ENCODE results near the gene GUCA2B.

GUCA2B gene

GRCh38 chr1:42143896-42144710 lies 9.1 kb upstream of the GUCA2B start:
- no peak for DNase-seq

GRCh38 chr1:42144711-42145388 lies 8.4 kb upstream of the GUCA2B start:
- DNase-seq, result no peak

DNA sequence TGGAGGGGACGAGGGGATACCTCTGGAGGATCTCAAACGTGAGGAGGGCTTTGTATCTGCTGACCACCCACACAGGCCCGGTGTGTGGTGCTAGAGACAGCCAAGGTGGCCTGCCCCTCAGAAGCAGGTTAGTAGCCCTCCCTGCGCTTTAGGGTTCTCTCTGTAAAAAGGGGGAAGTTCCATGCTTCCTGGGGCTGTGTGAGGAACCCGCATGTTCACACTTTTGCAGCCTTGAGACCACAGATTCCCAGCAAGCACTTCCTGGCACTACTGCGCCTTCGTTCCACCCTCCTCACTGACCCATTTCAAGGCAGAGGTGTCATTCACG lies 7.9 kb upstream of the GUCA2B start:
- no peak for DNase-seq

DNA sequence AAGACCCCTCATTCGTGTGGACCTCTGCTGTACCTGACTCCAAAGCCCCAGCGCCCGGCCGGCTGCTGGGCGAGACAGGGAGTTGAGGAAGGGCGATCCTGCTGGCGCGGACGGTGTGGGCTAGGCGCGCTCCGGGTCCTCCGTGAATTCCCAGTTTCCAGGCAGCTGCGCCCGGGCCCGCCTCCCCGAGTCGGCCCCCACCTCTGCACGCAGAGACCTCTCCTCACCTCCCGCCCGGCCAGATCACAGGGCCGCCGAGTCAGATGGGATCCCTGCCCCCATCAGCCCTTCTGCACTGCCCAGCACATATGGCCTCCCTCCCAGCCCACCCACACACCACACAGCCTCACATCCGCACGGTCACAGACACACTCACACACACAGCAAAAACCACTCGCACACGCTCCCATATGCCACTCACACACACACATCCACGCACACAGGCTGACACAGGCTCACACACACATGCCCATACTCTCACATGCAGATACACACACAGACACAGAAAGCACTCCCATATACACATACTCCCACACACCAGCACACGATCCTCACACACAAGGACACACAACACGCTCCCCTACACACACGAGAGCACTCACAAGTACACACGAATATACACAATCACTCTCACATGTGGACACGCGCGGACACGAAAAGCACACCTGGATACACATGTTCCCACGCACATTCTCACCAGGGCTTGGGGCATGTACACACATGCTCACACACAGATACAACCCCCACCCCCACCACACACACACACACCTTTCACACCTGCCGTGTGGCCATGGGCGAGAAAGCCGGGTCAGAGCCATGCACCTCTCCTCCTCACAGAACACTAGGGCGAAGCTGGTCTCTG lies 7.2 kb upstream of the GUCA2B start:
- DNase-seq, result no peak

- no peak for DNase-seq
Observed at GRCh38 chr1:42146626-42147320, 6.4 kb upstream of the GUCA2B start.

DNA sequence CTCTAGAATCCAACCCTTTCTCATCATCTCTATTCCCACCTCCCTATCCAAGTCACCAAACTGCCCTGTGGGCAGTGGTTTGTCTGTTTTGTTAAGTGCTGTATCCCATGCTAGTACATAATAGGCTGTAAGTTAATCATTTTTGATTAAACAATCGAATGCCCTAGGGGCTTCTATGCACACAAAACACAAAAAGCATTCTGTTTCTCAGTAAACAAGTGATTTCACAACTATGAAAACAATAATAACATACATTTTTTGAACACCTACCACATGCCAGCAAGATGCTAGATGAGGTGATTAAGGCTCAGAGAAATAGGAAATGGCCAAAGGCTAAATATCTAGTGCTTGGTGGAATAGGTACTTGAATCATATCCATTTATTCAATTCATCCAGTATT lies 5.0 kb upstream of the GUCA2B start:
- DNase-seq, result no peak

GRCh38 chr1:42150651-42151050 lies 2.6 kb upstream of the GUCA2B start:
- DNase-seq, result no peak

GRCh38 chr1:42152119-42152518 lies 1.1 kb upstream of the GUCA2B start:
- no peak for DNase-seq

DNA sequence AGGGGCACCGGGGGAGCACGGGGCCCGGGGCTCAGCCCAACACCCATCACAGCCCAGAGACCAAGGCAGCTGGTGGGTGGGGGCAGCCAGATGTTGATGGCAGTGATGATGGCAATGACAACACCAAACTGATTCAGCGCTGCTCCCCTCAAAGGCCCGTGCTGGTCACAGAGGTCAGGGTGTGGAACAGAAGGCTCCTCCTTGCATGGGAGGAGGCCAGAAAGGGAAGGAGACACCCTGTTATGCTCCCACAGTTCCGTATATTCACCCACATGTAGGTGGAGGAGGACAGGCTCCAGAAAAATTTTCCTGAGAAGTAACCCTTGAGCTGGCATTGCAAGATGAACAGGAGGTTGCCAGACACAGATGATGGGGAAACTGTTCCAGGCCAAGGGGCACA lies 414 bp downstream of the GUCA2B start:
- DNase-seq, result no peak

DNA sequence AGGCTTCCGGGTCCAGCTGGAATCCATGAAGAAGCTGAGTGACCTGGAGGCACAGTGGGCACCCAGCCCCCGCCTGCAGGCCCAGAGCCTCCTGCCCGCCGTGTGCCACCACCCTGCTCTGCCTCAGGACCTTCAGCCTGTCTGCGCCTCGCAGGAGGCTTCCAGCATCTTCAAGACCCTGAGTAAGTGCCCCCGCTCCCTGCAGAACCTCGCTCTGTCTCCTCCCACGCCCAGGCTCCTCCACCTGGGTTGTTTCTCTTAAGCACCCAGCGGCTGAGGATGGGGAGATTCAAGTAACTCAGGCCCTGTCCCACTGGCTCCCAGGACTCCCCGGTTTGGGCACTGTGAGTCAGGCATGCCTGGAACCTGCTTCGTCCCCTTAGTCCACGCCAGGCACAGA lies 1.5 kb downstream of the GUCA2B start:
- no peak for DNase-seq

GRCh38 chr1:42155362-42155761 lies 2.2 kb downstream of the GUCA2B start:
- no peak for DNase-seq

DNA sequence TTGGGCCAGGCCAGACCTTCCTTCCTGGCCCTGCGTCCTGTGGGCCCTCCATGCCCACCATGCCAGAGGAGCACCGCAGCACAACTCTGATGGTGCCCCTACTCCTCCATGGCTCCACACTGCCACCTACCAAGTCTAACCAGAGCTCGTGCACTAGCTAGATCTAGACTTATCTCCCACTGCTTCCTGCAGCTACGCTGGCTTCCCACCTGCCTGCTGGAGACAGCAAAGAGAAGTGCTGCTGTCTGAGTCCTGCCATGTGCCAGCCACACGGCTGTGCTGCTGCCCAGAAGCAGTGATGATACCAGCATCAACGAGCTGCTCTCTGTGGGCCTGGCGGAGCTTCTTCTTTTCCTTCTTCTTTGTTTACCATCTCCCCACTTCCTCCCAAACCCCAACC lies 4.5 kb downstream of the GUCA2B start:
- DNase-seq, result no peak

GRCh38 chr1:42158189-42158588 lies 5.0 kb downstream of the GUCA2B start:
- DNase-seq, result no peak

DNA sequence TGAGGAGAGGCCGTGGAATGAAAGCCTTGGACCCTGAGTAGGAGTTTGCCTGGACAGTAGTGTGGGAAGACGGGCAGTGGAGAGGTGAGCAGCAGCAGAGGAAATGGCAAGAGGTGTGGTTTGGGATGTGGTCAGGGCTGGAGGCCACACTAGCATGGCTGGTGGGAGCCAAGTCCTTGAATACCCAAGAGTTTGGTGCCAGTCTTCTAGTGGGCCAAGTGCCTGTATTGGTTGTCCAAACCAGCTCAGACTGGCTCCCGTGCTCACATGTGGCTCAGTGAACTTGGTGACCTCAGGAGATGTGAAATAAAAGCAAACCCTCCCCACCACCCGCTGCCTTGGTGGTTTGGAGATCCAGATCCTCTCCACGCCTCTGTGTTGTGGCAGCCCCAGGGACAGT lies 9.0 kb downstream of the GUCA2B start:
- no peak for DNase-seq

GRCh38 chr1:42163114-42163513 lies 9.9 kb downstream of the GUCA2B start:
- DNase-seq, result no peak

- no peak for DNase-seq
Observed at GRCh38 chr1:42163536-42164503, 10.6 kb downstream of the GUCA2B start.

- DNase-seq, result no peak
Observed at GRCh38 chr1:42164551-42165420, 11.6 kb downstream of the GUCA2B start, which contains the start of gene GUCA2A. TSS of gene GUCA2A (minus strand) at chr1:42164745. CDS start at chr1:42164712, 33 bp downstream.

DNA sequence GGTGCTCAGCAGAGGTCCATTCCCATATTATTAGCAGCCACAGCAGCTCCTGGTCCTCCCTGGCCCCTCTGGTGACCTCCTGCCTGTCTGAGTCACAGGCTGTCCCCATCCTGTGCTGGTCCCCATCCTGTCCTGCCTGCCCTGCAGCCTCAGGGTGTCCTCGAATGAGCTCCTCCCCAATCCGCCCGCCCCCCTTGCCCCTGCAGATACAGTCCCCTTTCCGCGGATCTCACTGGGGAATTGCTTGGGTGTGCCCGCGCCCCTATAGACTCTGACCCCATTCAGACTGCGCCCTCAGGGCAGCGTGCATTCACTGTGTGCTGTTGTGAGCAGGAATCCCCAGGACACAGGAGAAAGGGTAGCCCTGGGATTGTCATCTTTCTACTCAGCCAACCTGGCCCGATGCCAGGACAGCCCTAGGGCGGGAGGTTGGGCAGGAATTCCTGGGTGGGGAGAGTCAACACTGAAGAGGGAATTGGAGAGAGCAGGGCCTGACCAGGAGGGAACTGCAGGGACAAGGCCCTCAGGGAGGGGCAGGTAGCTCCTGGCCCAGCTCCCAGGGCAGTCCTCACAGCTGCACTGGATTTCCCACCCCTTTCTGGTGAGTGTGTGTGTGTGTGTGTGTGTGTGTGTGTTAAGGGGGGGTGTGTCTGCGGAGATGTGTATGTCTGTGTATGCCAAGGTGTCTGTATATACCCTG lies 12.5 kb downstream of the GUCA2B start:
- DNase-seq, result no peak

DNA sequence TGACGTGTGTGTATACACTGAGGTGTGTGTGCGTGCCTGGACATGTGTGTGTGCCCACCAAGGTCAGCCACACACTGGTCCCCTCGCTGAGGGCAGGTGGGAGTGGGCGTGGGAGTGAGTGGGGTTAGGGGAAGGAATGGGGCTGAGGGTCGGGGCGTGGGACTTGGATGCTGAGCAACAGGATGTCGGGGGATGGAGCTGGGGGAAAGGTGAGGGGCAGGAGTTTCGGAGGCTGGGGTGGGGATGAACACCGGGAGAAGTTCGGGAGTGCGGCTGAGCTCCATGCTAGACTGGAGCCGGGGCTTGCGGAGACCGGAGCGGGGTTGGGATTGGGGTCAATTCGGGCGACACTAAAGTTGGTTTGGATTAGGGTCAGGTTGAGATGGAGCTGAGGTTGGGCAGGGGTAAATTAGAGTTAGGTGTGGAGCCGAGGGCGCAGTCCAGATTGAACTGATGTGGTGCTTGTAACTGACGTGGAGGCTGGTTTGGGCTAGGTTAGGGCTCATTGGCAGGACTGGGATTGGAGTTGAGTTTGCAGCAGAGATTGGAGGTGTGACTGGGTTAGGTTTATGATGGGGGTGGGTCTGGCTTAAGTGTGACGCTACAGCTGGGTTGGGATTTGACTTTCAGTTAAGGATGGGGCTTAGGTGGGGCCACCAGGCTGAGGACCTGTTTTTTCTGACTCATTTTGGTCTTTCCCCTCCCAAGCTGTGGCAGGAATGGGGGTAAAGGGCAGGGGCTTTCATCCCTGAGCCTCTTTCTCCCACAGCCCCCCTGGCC lies 14.6 kb downstream of the GUCA2B start:
- DNase-seq, result no peak

GRCh38 chr1:42168391-42168670 lies 15.1 kb downstream of the GUCA2B start:
- DNase-seq, result no peak
